Measurements from ENCODE around the gene BTG4.

Gene BTG4

GRCh38 chr11:111537336-111537860, 25.2 kb upstream of the BTG4 start:
- no peak for DNase-seq (ENCODE audit: low read depth in 2 of 2)

DNA sequence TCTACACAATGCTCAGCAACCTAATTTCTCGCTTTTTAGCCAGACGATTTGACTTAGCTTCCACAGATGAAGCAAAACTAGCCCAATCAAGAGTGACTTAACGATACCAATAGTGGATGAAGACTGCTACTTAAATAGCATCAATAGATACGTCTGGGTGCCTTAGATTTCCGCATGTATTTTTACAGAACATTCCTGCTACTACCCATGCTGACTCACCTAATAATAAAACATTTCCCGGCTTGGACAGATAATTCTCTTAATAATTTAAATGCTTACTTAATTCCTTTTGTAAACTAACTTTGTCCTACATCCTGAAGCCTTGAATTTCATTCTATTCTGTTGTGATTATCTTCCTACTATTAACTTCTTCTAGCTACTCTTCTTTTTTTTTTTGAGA, 23.1 kb upstream of the BTG4 start:
- no peak for DNase-seq (ENCODE audit: low read depth in 2 of 2)

GRCh38 chr11:111532365-111532709, 20.2 kb upstream of the BTG4 start:
- DNase-seq (ENCODE audit: low read depth in 2 of 2), result no peak

DNA sequence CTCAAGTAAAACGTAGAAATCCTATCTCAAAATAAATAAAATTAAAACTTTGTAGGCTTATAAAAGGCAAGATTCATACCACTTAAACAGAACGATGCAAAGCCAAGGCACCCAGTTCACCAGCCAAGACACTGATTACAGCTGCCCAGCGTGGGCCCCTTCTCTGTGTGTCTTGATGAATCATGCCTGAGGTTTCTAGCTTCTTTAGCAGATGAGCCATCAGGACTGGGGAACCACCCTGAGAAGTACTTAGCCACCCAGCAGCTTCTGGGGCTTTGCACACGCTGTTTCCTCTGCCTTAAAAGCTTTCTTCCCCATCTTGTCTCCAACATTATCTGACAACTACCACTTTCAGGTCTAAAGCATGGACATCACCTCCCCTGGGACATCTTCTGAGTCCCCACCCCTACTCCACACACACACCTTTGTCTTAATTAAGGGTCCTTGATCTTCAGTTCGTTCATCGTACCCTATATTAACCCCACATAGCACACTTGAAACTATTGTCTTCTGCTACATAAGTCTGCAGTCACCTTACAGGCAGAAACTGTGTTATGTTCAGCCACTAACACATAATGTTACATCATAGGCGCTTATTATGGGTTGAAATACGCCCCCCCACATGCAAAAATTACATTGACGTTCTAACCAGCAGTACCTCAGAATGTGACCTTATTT, 19.6 kb upstream of the BTG4 start:
- DNase-seq (ENCODE audit: low read depth in 2 of 2), result no peak

GRCh38 chr11:111531136-111531535, 18.9 kb upstream of the BTG4 start:
- no peak for DNase-seq (ENCODE audit: low read depth in 2 of 2)

GRCh38 chr11:111530091-111530490, 17.9 kb upstream of the BTG4 start:
- DNase-seq (ENCODE audit: low read depth in 2 of 2), result no peak

- no peak for DNase-seq (ENCODE audit: low read depth in 2 of 2)
Measured at GRCh38 chr11:111528557-111528956, 16.4 kb upstream of the BTG4 start.

DNA sequence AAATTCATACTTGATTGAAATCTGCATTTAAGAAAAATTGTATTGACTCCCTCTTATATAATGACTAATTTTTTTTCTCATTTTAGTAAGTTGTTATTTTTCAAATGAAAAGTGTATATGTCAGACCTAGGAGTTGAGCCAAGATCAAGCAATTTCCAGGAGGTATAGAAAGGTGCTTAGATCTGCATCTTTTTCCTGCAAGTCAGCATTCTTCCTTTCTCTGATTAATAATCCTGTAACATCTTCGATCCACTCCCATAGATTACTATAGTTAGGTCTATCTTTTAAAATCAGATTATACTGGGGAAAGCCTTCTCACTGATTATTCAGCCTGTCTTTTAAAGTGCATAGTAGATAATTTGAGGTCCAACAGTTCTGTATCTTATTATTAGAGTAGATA, 15.1 kb upstream of the BTG4 start:
- DNase-seq (ENCODE audit: low read depth in 2 of 2), result no peak

DNA sequence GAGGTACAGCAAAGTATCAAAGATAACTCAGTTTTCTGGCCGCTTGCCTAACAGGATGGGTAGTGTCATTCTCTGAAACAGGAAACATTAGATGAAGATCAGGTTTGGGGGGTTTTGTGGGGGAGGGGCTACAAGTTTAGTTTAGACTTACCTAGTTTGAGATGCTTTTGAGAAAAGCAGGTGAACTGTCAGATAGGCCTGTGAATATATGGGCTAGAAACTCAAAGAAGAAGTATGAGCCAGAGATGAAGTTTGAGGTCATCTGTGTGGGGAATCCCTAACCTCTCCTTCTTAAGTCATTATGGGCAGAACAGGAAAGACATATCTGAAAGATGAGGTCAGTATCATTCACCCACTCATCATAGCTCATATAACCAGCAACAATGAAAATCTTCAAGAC, 14.3 kb upstream of the BTG4 start:
- no peak for DNase-seq (ENCODE audit: low read depth in 2 of 2)

DNA sequence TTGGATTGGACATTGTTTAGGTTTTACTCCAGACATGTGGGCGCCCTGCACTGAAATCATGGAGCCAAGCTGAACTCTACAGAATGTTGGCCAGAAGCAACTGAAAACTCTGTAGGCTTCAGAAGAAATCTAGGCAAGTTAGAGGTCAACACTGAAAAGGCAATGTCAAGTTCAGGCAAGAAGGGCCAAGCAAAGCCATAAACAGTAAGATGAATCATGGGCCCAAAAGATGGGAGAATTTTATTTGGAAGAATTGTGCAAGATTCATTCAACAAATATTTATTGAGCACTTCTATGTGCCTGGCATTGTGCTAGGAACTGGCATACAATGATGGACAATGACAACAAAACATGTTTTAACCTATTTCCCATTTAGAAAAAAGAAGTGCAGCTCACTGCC, 13.3 kb upstream of the BTG4 start:
- no peak for DNase-seq (ENCODE audit: low read depth in 2 of 2)

DNA sequence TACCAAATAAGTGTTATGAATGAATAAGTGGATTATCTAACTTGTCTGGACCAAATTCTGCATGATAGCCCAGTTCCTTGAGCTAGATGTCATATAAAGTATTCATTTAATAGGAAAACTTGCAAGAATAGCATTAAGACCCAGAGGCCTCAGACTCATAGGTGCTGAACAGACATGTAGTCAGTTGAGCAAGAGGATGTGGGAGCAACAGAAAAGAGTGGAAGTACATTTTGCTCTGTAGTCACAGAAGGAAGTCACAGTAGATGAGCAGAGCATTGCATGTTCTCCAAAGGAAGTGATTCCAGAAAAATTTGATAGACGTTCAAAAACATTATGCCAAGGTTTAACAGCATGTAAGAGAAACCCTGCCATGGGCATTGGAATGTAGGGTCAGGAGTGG, 11.9 kb upstream of the BTG4 start:
- no peak for DNase-seq (ENCODE audit: low read depth in 2 of 2)

DNA sequence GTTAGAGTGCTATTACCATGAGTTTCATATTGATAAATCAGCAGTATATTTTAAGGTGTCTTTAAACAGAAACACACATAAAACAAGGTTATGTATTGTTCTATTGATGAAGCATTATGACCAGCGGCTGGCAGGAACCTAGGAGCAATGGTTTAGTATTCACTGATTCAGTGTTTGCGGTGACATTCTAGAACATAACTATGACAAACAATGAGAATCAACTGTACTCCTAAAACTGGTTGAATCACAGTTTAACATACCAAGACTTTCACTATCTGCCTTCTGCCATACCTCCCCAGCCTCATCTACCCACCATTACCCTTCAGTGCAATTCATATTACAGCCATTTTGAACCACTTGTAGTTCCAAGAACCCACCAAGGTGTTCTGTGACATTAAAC, 11.2 kb upstream of the BTG4 start:
- no peak for DNase-seq (ENCODE audit: low read depth in 2 of 2)

DNA sequence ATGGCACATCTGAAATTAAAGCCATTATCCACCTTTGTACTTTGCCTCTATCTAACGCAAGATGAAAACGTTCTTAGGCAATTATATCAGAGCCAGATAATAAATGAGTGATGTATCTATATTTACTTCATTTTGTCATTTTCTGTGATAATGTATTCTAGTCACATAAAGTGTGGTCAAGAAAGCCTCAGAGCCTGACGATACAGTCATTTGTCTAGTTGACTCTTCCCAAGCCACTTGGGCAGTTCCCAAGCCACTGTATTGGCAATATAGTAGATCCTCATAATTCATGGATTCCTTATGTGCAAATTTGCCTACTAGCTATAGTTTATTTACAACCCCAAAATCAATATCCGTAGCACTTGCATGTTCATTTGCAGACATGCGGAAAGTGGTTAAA, 10.2 kb upstream of the BTG4 start:
- DNase-seq (ENCODE audit: low read depth in 2 of 2), result no peak

DNA sequence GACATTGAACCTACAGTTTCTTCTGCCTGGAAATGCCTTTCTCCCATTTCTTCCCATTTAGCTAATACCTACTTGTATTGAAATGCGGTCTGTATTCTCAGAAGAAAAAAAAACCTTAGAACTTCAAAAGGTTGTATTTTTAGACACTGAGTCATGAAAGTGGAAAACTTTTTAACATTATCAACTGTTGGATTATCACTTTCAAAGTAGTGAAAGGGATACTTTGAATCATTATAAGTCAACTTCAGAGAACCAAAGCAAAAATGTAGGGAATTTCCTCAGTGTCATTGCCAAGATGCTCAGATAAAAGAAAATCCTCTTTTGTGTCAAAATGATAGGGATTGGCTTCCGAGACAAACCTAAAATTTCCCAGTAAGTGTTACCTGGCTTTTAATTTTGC, 8.9 kb upstream of the BTG4 start:
- DNase-seq (ENCODE audit: low read depth in 2 of 2), result no peak

GRCh38 chr11:111520560-111520959, 8.4 kb upstream of the BTG4 start:
- DNase-seq (ENCODE audit: low read depth in 2 of 2), result no peak

DNA sequence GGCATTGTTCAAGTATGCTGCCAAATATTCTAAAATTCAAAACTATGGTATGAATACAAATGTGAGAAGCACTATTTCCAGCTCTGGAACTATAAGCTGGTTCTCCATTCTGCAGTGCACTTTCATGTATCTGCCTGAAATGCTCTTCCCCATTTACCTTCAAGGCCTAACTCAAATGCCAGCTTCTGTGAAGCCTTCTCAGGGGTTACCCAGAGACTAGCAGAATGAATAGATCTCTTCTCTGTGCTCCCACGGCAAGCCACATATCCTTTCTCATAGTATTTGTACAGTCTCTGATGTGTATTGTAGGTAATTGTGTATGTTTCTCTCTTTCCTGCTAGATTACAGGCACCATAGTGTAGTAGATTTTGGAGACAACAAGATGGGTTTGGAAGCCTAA, 6.5 kb upstream of the BTG4 start:
- DNase-seq (ENCODE audit: low read depth in 2 of 2), result no peak

DNA sequence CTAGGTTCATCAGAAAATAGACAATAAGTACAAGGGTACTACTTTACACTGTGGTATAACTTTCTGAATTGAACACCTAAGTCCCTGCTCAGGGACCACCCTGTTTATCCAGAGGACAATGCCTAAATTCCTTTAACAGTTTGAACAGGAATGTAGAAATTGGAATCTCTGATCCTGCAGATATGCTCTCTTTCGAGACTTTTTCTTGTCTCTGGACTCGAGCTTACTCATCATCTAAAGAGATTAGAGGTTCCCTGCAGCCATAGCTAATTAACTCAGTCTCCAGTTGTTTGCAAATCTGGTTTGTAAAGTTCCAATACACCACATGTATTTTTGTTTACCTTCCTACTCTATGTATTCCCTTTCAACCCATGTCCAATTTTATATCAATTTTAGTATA, 3.4 kb upstream of the BTG4 start:
- DNase-seq (ENCODE audit: low read depth in 2 of 2), result no peak

DNA sequence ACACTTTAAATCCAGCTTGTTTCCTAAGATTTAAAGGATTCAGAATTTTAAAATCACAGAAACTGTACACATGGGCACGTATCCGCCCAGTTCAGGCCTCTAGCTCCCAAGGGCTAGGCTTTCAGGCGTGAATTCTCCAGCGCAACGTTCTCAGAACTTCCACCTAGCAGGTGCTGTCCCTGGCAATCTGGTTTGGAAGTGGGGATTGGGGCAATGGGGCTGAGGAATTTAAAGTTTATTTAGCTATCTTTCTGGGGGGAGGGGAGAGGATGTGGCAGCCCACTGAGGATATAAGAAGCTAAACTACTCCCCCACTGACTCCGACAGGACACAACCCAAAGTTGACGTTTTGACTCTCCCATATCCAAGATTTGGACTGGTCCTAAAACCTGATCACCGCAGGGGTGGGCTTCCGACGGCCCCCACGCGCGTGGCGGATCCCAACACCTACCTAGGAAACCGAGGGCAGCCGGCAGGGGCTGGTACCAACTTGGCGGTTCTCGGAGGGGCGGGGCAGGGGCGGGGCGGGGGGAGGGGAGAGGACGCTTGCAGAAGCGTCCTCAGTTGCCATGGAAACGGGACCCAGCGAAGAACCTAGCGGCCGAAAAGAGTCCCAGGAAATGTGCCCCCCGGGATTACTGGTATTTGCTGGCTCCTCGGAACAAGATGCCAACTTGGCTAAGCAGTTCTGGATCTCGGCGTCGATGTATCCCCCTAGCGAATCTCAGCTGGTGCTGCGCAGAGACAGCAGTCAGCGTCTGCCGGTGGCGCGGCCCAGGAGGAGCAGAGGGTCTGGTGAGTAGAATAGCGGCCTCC, 2.2 kb upstream of the BTG4 start, which contains the start of gene HOATZ:
HOATZ (plus strand) TSS at position 563 of the 816 bp plus-strand sequence; CDS start at position 570, 7 bp downstream.
- DNase-seq (ENCODE audit: low read depth in 2 of 2), result no peak

GRCh38 chr11:111513240-111513605, 1.0 kb upstream of the BTG4 start:
- no peak for DNase-seq (ENCODE audit: low read depth in 2 of 2)

DNA sequence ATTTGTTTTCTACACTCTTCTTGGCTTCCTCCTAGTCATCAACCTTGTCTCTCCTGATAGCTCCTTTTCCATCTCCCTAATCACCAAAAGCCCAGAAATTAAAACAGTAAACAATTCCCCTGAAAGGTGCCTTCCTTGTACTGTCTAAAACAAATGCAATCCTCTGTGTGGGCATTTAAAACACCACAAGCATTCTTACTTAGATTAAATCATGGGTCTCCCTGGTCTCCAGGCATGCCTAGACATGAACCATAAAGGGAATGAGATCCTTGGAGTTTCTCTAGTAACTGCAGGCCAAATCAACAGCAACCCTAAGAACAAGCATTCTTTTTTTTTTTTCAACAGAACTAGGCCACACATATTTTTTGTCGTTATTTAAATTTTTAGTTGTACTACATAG, 1.9 kb downstream of the BTG4 start:
- no peak for DNase-seq (ENCODE audit: low read depth in 2 of 2)

- DNase-seq (ENCODE audit: low read depth in 2 of 2), result no peak
Measured at GRCh38 chr11:111502611-111503010, 9.6 kb downstream of the BTG4 start.

GRCh38 chr11:111500481-111500880, 11.7 kb downstream of the BTG4 start:
- no peak for DNase-seq (ENCODE audit: low read depth in 2 of 2)

- DNase-seq (ENCODE audit: low read depth in 2 of 2), result no peak
Measured at GRCh38 chr11:111499483-111499882, 12.7 kb downstream of the BTG4 start.

All from stimulated activated CD4-positive, alpha-beta T cell treated with anti-CD3 and anti-CD28 coated beads, Interleukin-1b, Interleukin-23, amount 100 ng/mL, for 1 hour (primary cell).